ENCODE data around the gene SRCAP. TPM values are rescaled to one million over a fixed set of nuclear protein-coding genes. Genes with fewer than 3 reads are reported as not detected.
A peak's percentile ranks its signal among the peaks of the same experiment; 100 is the strongest.

The SRCAP gene
- total RNA-seq, 1 donor from 2014 or later: 4.6 TPM

DNA sequence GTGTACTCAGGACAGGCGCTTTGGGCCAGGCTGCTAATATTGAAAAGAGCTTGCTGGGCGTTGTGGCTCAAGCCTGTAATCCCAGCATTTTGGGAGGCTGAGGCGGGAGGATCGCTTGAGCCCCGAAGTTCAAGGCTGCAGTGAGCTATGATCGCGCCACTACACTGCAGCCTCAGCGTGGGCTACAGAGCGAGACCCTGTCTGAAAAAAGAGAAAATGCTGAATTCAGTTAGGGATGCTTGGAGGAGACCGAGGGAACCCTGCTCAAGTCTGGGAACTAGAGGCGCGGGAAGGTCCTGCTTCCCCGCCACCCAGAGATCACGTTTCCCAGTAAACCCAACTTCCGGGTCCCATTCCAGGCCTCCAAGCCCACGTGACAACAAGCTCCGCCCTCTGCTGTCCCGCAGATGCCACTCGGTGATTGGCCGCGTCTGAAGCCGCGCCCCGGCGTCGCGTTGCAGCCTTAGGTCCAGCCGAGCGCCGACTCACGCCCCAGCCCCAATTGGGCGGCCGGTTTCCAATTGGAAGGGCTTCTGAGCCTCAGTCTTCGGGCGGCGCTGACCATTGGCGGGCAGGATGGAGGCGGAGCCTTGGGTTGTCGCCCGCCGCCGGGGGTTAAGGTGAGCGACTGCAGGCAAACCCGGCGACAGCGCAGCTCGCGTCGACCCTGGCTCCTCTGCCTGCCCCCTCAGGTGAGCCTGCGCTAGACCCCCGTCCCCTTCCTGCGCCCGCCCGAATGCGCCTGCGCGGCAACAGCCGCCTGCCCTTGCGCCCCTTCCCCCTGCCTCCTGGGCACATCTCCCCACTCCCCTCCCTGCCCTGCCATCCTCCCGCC lies 49.0 kb downstream of the SRCAP start, which contains the start of gene PHKG2:
Gene PHKG2 (plus strand): TSS at position 627 of the 835 bp plus-strand sequence. CDS start 396 bp downstream, outside the sequence.
- Mint-ChIP-seq H3K9me3 (no peaks in the 10 kb centered on the region), H3K27ac (peak within 1 kb of the TSS; percentile 91), H3K4me1 (peaks cover 14% of the 10 kb centered on the region), H3K36me3 (peaks cover 11% of the 10 kb centered on the region), H3K27me3 (ENCODE audit: insufficient read depth, low read depth) (peaks cover 5% of the 10 kb centered on the region), H3K4me3 (peak within 1 kb of the TSS; percentile 92)
- peak within 1 kb of the TSS; percentile 90 for H3K4me3 ChIP-seq
- H3K36me3 ChIP-seq: no peaks in the 10 kb centered on the region
- no peaks in the 10 kb centered on the region for H3K9me3 ChIP-seq (ENCODE audit: low read depth)
- no peak for TF ChIP-seq CTCF (IDR thresholded peaks at IDR 0.05)
- no peak for TF ChIP-seq EZH2phosphoT487 (IDR thresholded peaks at IDR 0.05)
- no peak for TF ChIP-seq EZH2 (IDR thresholded peaks at IDR 0.05)
- no peaks in the 10 kb centered on the region for H3K27me3 ChIP-seq
- peak within 1 kb of the TSS; percentile 57 for H3K9ac ChIP-seq
- peak within 1 kb of the TSS; percentile 68 for H3K27ac ChIP-seq
- no peaks in the 10 kb centered on the region for H3K4me1 ChIP-seq
- peaks cover 31% of the 10 kb centered on the region for H3F3A ChIP-seq (ENCODE audit: low read depth)
- peaks cover 23% of the 10 kb centered on the region for H3K79me2 ChIP-seq (ENCODE audit: low read depth)
- peaks cover 5% of the 10 kb centered on the region for H4K20me1 ChIP-seq (ENCODE audit: low read depth)
- peak within 1 kb of the TSS; percentile 78 for H2AFZ ChIP-seq (replicated peaks)
- peak; percentile 100 for DNase-seq (ENCODE audit: low spot score)
- H3K4me2 ChIP-seq: peak within 1 kb of the TSS; percentile 89

DNA sequence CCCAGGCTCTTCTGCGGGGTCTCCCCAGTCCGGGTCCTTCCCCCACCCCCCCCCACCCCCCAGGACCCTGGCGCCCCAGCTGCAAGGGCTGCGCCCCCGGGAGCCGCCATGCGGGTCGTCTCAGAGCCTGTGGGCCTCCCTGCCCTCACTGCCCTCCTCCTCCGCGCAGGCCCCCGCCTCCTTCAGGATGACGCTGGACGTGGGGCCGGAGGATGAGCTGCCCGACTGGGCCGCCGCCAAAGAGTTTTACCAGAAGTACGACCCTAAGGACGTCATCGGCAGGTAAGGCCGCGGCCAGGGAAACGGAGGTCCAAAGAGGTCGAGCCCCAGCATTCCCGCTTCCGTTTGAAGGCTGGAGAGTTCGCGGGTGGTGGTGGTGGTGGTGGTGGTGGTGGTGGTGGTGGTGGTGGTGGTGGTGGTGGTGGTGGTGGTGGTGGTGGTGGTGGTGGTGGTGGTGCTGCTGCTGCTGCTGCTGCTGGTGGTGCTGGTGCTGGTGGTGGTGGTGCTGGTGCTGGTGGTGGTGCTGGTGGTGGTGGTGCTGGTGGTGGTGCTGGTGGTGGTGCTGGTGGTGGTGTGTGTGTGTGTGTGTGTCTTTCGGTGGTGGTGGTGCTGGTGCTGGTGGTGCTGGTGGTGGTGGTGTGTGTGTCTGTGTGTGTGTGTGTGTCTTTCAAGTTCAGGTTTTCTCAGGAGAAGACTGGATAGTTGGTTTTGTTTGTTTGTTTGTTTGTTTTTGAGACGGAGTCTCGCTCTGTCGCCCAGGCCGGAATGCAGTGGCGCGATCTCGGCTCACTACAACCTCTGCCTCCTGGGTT lies 49.9 kb downstream of the SRCAP start:
- H3K9me3 Mint-ChIP-seq: no peaks in the 10 kb centered on the region
- Histone ChIP-seq H3K9ac (peak overlapping the region; percentile 46), H3K27me3 (no peaks in the 10 kb centered on the region), H3K4me2 (peak overlapping the region; percentile 89), H3F3A (ENCODE audit: low read depth) (peaks cover 31% of the 10 kb centered on the region), H3K27ac (peak overlapping the region; percentile 68), H2AFZ (replicated peaks) (no peak overlapping the region), H3K9me3 (ENCODE audit: low read depth) (no peaks in the 10 kb centered on the region), H3K36me3 (no peaks in the 10 kb centered on the region), H3K79me2 (ENCODE audit: low read depth) (peaks cover 23% of the 10 kb centered on the region), H4K20me1 (ENCODE audit: low read depth) (peaks cover 5% of the 10 kb centered on the region), H3K4me3 (peak overlapping the region; percentile 90), H3K4me1 (no peaks in the 10 kb centered on the region)
- H3K4me3 Mint-ChIP-seq: peak overlapping the region; percentile 92
- H3K27ac Mint-ChIP-seq: peak overlapping the region; percentile 91
- peaks cover 14% of the 10 kb centered on the region for H3K4me1 Mint-ChIP-seq
- peaks cover 6% of the 10 kb centered on the region for H3K36me3 Mint-ChIP-seq
- DNase-seq (ENCODE audit: low spot score): peak; percentile 70
- H3K27me3 Mint-ChIP-seq (ENCODE audit: insufficient read depth, low read depth): peaks cover 9% of the 10 kb centered on the region
- TF ChIP-seq EZH2 (IDR thresholded peaks at IDR 0.05): no peak
- no peak for TF ChIP-seq CTCF (IDR thresholded peaks at IDR 0.05)

GRCh38 chr16:30750201-30750600 lies 51.2 kb downstream of the SRCAP start:
- Mint-ChIP-seq H3K4me1 (peaks cover 14% of the 10 kb centered on the region), H3K4me3 (peak overlapping the region; percentile 92), H3K27me3 (ENCODE audit: insufficient read depth, low read depth) (peaks cover 9% of the 10 kb centered on the region), H3K27ac (no peak overlapping the region), H3K9me3 (no peaks in the 10 kb centered on the region), H3K36me3 (peaks cover 5% of the 10 kb centered on the region)
- H3K9me3 ChIP-seq (ENCODE audit: low read depth): no peaks in the 10 kb centered on the region
- no peaks in the 10 kb centered on the region for H3K4me1 ChIP-seq
- H3K9ac ChIP-seq: no peak overlapping the region
- no peaks in the 10 kb centered on the region for H3K27me3 ChIP-seq
- H4K20me1 ChIP-seq (ENCODE audit: low read depth): peaks cover 5% of the 10 kb centered on the region
- peaks cover 23% of the 10 kb centered on the region for H3K79me2 ChIP-seq (ENCODE audit: low read depth)
- H3K36me3 ChIP-seq: no peaks in the 10 kb centered on the region
- H3K27ac ChIP-seq: no peak overlapping the region
- DNase-seq (ENCODE audit: low spot score): no peak
- TF ChIP-seq EZH2phosphoT487 (IDR thresholded peaks at IDR 0.05) (no peak), EZH2 (IDR thresholded peaks at IDR 0.05) (no peak), CTCF (IDR thresholded peaks at IDR 0.05) (no peak)
- peaks cover 26% of the 10 kb centered on the region for H3F3A ChIP-seq (ENCODE audit: low read depth)
- no peak overlapping the region for H3K4me2 ChIP-seq
- no peak overlapping the region for H3K4me3 ChIP-seq
- no peak overlapping the region for H2AFZ ChIP-seq (replicated peaks)

All from neural progenitor cell (in vitro differentiated cells).